ENCODE results near the gene TMEM43.

DNA sequence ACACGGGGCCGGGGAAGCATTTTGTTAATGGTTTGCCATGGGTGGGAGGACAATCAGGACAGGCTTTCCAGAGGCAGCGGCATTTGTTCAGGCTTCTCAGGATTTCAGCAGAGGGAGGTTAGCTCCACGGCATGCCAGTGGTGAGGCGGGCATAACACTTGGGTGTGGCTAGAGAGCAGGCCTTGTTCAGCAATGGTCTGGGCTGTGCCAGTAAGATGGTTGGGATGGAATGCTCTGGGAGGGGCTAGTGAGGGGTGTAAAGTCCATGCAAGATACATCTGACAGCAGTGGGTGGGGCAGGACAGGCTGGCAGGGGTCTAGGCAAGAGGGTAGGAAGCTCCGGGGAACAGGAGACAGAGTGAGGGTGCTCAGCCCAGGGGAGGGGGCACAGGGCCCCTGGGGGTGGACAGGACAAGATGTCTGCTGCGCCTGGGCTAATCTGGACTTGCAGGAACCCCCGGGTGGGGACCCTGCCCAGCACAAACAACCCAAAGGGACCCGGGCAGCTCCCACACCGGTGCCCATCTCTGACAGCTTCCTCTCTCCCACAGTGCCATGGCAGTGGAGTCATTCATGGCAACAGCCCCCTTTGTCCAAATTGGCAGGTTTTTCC lies 8.4 kb downstream of the TMEM43 start:
- TF ChIP-seq TAF1 (IDR thresholded peaks at IDR 0.05; ENCODE audit: borderline replicate concordance, low read depth, low read length) (no peak), POLR2A (IDR thresholded peaks at IDR 0.05; ENCODE audit: low read depth, low read length) (no peak)

Data from GM12892 (cell line).